WTC11 (cell line): ENCODE results near the gene IFI27. TPM values are rescaled to one million over a fixed set of nuclear protein-coding genes. Genes with fewer than 3 reads are reported as not detected.

Experiments
- ATAC-seq: fragments of 200-7000 bp; cut with Tn5 transposase; 2 replicates; pipeline ENCODE4 v1.10.0; 2021; ENCODE audit warnings: mild to moderate bottlenecking, moderate library complexity
- CTCF ChIA-PET: fragments of 300-600 bp; sonication (Branson Sonifier 250); formaldehyde crosslinking; loops from one replicate; lab custom pipeline; 2021; ENCODE audit warnings: antibody characterized with exemption; lab: Charles Lee
- POLR2A ChIA-PET: fragments of 350-600 bp; sonication (Branson Sonifier 250); formaldehyde crosslinking; loops from one replicate; lab custom pipeline; 2021; ENCODE audit warnings: antibody characterized with exemption; lab: Charles Lee
- DNase-seq: peaks from one replicate; pipeline ENCODE4 v3.0.0; 2021; ENCODE audit warnings: low spot score
- H3K27ac Mint-ChIP-seq: 2 replicates; pipeline ENCODE4 v1.8.0; 2021; ENCODE audit warnings: mixed read lengths
- H3K27me3 Mint-ChIP-seq: 2 replicates; pipeline ENCODE4 v1.8.0; 2021; ENCODE audit warnings: low read depth, mild to moderate bottlenecking, moderate library complexity, mixed read lengths
- H3K36me3 Mint-ChIP-seq: 2 replicates; pipeline ENCODE4 v1.8.0; 2021; ENCODE audit warnings: mixed read lengths
- H3K4me1 Mint-ChIP-seq: 2 replicates; pipeline ENCODE4 v1.8.0; 2022; ENCODE audit warnings: mixed read lengths
- H3K4me3 Mint-ChIP-seq: 2 replicates; pipeline ENCODE4 v1.8.0; 2021; ENCODE audit warnings: mild to moderate bottlenecking, moderate library complexity, mixed read lengths
- H3K9me3 Mint-ChIP-seq: 2 replicates; pipeline ENCODE4 v1.8.0; 2021; ENCODE audit warnings: mixed read lengths
- ATF1 ChIP-seq: sonication (generic); formaldehyde crosslinking; IDR thresholded peaks from 2 replicates; pipeline ENCODE4 v1.8.1; 2023; ENCODE audit warnings: mild to moderate bottlenecking, moderate library complexity, missing genetic modification reagents
- CBFB ChIP-seq: sonication (generic); formaldehyde crosslinking; IDR thresholded peaks from 2 replicates; pipeline ENCODE4 v1.8.1; 2022; ENCODE audit warnings: mild to moderate bottlenecking, low read depth, missing genetic modification reagents
- FOXP1 ChIP-seq: sonication (generic); formaldehyde crosslinking; IDR thresholded peaks from 2 replicates; pipeline ENCODE4 v1.8.0; 2022; ENCODE audit warnings: missing genetic modification reagents, mild to moderate bottlenecking, moderate library complexity, borderline replicate concordance
- NFYB ChIP-seq: sonication (generic); formaldehyde crosslinking; conservative IDR thresholded peaks from 2 replicates; pipeline ENCODE4 v1.8.0; 2022; ENCODE audit warnings: low read depth, missing genetic modification reagents
- NR2C2 ChIP-seq: sonication (generic); formaldehyde crosslinking; IDR thresholded peaks from 2 replicates; pipeline ENCODE4 v1.8.0; 2022; ENCODE audit warnings: mild to moderate bottlenecking, missing genetic modification reagents
- ZNF416 ChIP-seq: fragments of 250-450 bp; sonication (Bioruptor Pico); IDR thresholded peaks from 2 replicates; pipeline ENCODE4 v1.9.0; 2021; ENCODE audit warnings: mild to moderate bottlenecking, inconsistent platforms
- total RNA-seq: library from RNA; stranded (reverse); gene quantifications from 3 replicates; pipeline ENCODE4 v1.2.3, GENCODE V29; 2021
- TF ChIP-seq, protein P1 (sequence below): fragments of 250-450 bp; sonication (Bioruptor Pico); conservative IDR thresholded peaks from 2 replicates; pipeline ENCODE4 v1.9.0; 2021; ENCODE audit warnings: mild to moderate bottlenecking
- TF ChIP-seq, protein P2 (sequence below): sonication (generic); formaldehyde crosslinking; IDR thresholded peaks from 2 replicates; pipeline ENCODE4 v1.8.1; 2022; ENCODE audit warnings: low read depth, missing genetic modification reagents, borderline replicate concordance
- TF ChIP-seq, protein P3 (sequence below): sonication (generic); formaldehyde crosslinking; conservative IDR thresholded peaks from 2 replicates; pipeline ENCODE4 v1.8.1; 2023; ENCODE audit warnings: mild to moderate bottlenecking, low read depth, missing genetic modification reagents, moderate library complexity
- TF ChIP-seq, protein P4 (sequence below): sonication (generic); formaldehyde crosslinking; IDR thresholded peaks from 2 replicates; pipeline ENCODE4 v1.8.1; 2023; ENCODE audit warnings: mild to moderate bottlenecking, moderate library complexity, missing genetic modification reagents
- TF ChIP-seq, protein P5 (sequence below): sonication (generic); formaldehyde crosslinking; IDR thresholded peaks from 2 replicates; pipeline ENCODE4 v1.8.0; 2022; ENCODE audit warnings: mild to moderate bottlenecking, missing genetic modification reagents
- TF ChIP-seq, protein P6 (sequence below): sonication (generic); formaldehyde crosslinking; IDR thresholded peaks from 2 replicates; pipeline ENCODE4 v1.8.0; 2022; ENCODE audit warnings: mild to moderate bottlenecking, missing genetic modification reagents
- TF ChIP-seq, protein P7 (sequence below): sonication (generic); formaldehyde crosslinking; IDR thresholded peaks from 2 replicates; pipeline ENCODE4 v1.8.1; 2022; ENCODE audit warnings: missing genetic modification reagents, borderline replicate concordance
- TF ChIP-seq, protein P8 (sequence below): sonication (generic); formaldehyde crosslinking; IDR thresholded peaks from 2 replicates; pipeline ENCODE4 v1.8.1; 2022; ENCODE audit warnings: mild to moderate bottlenecking, moderate library complexity, missing genetic modification reagents
- TF ChIP-seq, protein P9 (sequence below): sonication (generic); formaldehyde crosslinking; conservative IDR thresholded peaks from 2 replicates; pipeline ENCODE4 v1.8.1; 2022; ENCODE audit warnings: mild to moderate bottlenecking, missing genetic modification reagents

The IFI27 gene
- total RNA-seq, 1 experiment from 2014 or later: 1.8 TPM

DNA sequence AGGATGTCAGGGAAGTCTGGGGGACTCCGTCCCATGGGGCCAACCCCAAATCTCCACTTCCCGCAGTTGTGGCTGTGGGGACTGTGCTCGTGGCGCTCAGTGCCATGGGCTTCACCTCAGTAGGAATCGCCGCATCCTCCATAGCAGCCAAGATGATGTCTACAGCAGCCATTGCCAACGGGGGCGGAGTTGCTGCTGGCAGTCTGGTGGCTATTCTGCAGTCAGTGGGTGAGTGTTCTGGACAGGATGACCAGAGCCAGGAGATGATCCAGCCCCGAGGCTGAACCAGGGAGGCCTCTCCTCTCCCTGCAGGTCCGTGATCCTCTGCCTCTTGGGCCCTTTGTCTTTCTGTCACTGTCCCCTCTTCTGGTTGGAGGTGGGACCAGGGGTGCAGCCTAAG, 8.8 kb upstream of the IFI27 start:
- Mint-ChIP-seq H3K27me3 (no peaks in the 10 kb centered on the region), H3K9me3 (no peaks in the 10 kb centered on the region), H3K27ac (no peak overlapping the region), H3K4me3 (no peak overlapping the region), H3K36me3 (no peaks in the 10 kb centered on the region), H3K4me1 (no peaks in the 10 kb centered on the region)
- CTCF ChIA-PET: no interaction called here
- POLR2A ChIA-PET: no interaction called here
- ATAC-seq (no peak), DNase-seq (no peak)
- TF ChIP-seq, protein P1, sequence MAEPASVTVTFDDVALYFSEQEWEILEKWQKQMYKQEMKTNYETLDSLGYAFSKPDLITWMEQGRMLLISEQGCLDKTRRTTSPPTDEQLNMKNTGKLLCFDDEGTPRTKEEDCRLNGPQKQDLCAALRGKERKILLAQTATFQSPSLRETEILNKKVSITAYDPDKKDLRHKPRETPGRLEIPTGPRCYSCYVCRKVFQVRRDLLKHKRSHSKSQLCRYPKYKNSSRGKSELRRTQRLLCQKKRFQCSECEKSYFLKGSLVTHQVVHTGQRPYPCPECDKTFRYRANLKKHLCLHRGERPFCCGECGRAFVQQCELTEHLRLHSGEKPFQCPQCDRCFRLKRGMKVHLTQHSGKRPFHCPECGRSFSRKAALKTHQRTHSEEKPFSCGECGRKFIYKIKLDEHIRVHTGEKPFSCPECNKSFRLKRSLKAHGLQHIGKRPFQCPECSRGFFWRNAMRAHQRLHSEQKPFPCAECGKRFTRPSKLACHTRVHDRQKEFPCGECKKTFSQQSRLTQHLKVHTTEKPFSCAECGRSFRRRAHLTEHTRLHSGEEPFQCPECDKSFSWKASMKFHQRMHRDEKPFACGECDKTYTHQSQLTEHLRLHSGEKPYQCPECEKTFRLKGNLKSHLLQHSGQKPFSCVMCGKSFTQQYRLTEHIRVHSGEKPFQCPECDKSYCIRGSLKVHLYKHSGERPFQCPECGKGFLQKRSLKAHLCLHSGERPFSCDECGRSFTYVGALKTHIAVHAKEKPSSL (CRISPR knock-in tag): no peak
- TF ChIP-seq CBFB: no peak
- TF ChIP-seq NFYB (CRISPR knock-in tag): no peak
- TF ChIP-seq, protein P2, sequence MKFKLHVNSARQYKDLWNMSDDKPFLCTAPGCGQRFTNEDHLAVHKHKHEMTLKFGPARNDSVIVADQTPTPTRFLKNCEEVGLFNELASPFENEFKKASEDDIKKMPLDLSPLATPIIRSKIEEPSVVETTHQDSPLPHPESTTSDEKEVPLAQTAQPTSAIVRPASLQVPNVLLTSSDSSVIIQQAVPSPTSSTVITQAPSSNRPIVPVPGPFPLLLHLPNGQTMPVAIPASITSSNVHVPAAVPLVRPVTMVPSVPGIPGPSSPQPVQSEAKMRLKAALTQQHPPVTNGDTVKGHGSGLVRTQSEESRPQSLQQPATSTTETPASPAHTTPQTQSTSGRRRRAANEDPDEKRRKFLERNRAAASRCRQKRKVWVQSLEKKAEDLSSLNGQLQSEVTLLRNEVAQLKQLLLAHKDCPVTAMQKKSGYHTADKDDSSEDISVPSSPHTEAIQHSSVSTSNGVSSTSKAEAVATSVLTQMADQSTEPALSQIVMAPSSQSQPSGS (CRISPR knock-in tag): no peak
- TF ChIP-seq, protein P3, sequence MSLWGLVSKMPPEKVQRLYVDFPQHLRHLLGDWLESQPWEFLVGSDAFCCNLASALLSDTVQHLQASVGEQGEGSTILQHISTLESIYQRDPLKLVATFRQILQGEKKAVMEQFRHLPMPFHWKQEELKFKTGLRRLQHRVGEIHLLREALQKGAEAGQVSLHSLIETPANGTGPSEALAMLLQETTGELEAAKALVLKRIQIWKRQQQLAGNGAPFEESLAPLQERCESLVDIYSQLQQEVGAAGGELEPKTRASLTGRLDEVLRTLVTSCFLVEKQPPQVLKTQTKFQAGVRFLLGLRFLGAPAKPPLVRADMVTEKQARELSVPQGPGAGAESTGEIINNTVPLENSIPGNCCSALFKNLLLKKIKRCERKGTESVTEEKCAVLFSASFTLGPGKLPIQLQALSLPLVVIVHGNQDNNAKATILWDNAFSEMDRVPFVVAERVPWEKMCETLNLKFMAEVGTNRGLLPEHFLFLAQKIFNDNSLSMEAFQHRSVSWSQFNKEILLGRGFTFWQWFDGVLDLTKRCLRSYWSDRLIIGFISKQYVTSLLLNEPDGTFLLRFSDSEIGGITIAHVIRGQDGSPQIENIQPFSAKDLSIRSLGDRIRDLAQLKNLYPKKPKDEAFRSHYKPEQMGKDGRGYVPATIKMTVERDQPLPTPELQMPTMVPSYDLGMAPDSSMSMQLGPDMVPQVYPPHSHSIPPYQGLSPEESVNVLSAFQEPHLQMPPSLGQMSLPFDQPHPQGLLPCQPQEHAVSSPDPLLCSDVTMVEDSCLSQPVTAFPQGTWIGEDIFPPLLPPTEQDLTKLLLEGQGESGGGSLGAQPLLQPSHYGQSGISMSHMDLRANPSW: no peak
- TF ChIP-seq, protein P4, sequence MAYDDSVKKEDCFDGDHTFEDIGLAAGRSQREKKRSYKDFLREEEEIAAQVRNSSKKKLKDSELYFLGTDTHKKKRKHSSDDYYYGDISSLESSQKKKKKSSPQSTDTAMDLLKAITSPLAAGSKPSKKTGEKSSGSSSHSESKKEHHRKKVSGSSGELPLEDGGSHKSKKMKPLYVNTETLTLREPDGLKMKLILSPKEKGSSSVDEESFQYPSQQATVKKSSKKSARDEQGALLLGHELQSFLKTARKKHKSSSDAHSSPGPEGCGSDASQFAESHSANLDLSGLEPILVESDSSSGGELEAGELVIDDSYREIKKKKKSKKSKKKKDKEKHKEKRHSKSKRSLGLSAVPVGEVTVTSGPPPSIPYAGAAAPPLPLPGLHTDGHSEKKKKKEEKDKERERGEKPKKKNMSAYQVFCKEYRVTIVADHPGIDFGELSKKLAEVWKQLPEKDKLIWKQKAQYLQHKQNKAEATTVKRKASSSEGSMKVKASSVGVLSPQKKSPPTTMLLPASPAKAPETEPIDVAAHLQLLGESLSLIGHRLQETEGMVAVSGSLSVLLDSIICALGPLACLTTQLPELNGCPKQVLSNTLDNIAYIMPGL: no peak
- TF ChIP-seq ZNF416: no peak
- TF ChIP-seq NR2C2 (CRISPR knock-in tag): no peak
- TF ChIP-seq, protein P5, sequence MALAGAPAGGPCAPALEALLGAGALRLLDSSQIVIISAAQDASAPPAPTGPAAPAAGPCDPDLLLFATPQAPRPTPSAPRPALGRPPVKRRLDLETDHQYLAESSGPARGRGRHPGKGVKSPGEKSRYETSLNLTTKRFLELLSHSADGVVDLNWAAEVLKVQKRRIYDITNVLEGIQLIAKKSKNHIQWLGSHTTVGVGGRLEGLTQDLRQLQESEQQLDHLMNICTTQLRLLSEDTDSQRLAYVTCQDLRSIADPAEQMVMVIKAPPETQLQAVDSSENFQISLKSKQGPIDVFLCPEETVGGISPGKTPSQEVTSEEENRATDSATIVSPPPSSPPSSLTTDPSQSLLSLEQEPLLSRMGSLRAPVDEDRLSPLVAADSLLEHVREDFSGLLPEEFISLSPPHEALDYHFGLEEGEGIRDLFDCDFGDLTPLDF (CRISPR knock-in tag): no peak

DNA sequence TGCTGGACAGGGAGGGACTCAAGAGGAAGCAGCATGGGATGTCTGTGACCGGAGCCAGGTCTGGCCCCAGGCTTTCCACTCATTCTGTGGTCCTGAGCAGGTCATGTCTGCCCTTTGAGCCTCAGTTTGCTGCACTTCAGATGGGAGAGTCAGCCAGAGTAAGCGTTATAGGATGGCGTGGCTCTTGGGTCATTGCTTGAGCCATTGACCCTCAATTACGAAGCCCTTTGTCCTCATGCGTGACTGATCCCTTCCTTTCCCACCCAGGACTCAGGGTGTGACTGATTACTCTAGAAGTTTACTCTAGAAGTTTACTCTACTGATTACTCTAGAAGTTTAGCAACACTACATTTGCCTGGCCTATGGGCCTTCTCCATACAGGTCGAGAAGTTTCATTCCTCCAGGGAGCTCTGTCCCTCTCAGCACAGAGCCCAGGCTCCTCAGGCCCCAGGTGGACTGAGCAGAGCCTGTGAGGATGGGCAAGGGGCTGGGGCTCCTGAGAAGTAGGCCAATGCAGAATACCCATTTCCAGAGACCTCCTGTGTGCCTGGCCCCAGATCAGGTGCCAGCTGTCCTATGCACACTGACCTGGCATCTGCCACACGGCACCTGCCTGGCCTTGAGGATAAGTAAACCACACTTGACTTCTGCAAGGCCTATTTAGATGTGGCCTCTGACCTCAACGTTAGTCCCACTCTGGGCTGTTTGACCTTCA, 7.6 kb upstream of the IFI27 start:
- CTCF ChIA-PET: interaction anchor here (1.8 kb wide), 2 partner anchors 29 to 163 kb away, joined by 4 to 6 read pairs; no protein-coding TSS in a partner anchor
- DNase-seq (no peak), ATAC-seq (no peak)
- H3K27me3 Mint-ChIP-seq: no peaks in the 10 kb centered on the region
- H3K9me3 Mint-ChIP-seq: no peaks in the 10 kb centered on the region
- POLR2A ChIA-PET: no interaction called here
- H3K27ac Mint-ChIP-seq: no peak overlapping the region; the same call in 1 of the 2 replicates
- H3K36me3 Mint-ChIP-seq: no peaks in the 10 kb centered on the region
- no peaks in the 10 kb centered on the region for H3K4me1 Mint-ChIP-seq
- H3K4me3 Mint-ChIP-seq: no peak overlapping the region
- TF ChIP-seq, protein P6, sequence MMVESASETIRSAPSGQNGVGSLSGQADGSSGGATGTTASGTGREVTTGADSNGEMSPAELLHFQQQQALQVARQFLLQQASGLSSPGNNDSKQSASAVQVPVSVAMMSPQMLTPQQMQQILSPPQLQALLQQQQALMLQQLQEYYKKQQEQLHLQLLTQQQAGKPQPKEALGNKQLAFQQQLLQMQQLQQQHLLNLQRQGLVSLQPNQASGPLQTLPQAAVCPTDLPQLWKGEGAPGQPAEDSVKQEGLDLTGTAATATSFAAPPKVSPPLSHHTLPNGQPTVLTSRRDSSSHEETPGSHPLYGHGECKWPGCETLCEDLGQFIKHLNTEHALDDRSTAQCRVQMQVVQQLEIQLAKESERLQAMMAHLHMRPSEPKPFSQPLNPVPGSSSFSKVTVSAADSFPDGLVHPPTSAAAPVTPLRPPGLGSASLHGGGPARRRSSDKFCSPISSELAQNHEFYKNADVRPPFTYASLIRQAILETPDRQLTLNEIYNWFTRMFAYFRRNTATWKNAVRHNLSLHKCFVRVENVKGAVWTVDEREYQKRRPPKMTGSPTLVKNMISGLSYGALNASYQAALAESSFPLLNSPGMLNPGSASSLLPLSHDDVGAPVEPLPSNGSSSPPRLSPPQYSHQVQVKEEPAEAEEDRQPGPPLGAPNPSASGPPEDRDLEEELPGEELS (CRISPR knock-in tag): no peak
- TF ChIP-seq, protein P7, sequence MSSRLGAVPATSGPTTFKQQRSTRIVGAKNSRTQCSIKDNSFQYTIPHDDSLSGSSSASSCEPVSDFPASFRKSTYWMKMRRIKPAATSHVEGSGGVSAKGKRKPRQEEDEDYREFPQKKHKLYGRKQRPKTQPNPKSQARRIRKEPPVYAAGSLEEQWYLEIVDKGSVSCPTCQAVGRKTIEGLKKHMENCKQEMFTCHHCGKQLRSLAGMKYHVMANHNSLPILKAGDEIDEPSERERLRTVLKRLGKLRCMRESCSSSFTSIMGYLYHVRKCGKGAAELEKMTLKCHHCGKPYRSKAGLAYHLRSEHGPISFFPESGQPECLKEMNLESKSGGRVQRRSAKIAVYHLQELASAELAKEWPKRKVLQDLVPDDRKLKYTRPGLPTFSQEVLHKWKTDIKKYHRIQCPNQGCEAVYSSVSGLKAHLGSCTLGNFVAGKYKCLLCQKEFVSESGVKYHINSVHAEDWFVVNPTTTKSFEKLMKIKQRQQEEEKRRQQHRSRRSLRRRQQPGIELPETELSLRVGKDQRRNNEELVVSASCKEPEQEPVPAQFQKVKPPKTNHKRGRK (CRISPR knock-in tag): no peak
- TF ChIP-seq, protein P8, sequence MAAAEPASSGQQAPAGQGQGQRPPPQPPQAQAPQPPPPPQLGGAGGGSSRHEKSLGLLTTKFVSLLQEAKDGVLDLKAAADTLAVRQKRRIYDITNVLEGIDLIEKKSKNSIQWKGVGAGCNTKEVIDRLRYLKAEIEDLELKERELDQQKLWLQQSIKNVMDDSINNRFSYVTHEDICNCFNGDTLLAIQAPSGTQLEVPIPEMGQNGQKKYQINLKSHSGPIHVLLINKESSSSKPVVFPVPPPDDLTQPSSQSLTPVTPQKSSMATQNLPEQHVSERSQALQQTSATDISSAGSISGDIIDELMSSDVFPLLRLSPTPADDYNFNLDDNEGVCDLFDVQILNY (CRISPR knock-in tag): no peak
- TF ChIP-seq, protein P3: no peak
- TF ChIP-seq, protein P9, sequence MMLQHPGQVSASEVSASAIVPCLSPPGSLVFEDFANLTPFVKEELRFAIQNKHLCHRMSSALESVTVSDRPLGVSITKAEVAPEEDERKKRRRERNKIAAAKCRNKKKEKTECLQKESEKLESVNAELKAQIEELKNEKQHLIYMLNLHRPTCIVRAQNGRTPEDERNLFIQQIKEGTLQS (CRISPR knock-in tag): no peak
- TF ChIP-seq FOXP1 (CRISPR knock-in tag) (no peak), ATF1 (CRISPR knock-in tag) (no peak)
